GM12878 (cell line): ENCODE results near the gene SH2B2. TPM values are rescaled to one million over a fixed set of nuclear protein-coding genes. Genes with fewer than 3 reads are reported as not detected.
A peak's percentile ranks its signal among the peaks of the same experiment; 100 is the strongest.

ENCODE experiments used
- ATAC-seq: fragments of 200-7000 bp; cut with Tn5 transposase; 3 replicates; pipeline ENCODE4 v1.9.1; 2020; ENCODE audit warnings: mild to moderate bottlenecking, moderate library complexity
- BruUV-seq: library from RNA; stranded (reverse); fragments of 400-500 nt; replicated peaks from 2 replicates; lab custom pipeline; 2021; lab: Mats Ljungman, UMichigan
- CTCF ChIA-PET: fragments of 300-600 bp; sonication (Branson Sonifier 250); formaldehyde crosslinking; extraction: SDS; loops from one replicate; lab custom pipeline; 2021; ENCODE audit warnings: inconsistent platforms; lab: Yijun Ruan, JAX
- POLR2A ChIA-PET: fragments of 350-600 bp; formaldehyde crosslinking; extraction: SDS; loops from one replicate; lab custom pipeline; 2021; ENCODE audit warnings: inconsistent platforms; lab: Charles Lee
- RAD21 ChIA-PET: fragments of 300-600 bp; sonication (Branson Sonifier 250); formaldehyde crosslinking; loops from one replicate; lab custom pipeline; 2023; ENCODE audit warnings: antibody characterized with exemption; ENCODE audit not compliant: unreplicated experiment; lab: Charles Lee
- SMC1A ChIA-PET: fragments of 300-600 bp; sonication (Branson Sonifier 250); formaldehyde crosslinking; loops from one replicate; lab custom pipeline; 2023; ENCODE audit not compliant: unreplicated experiment, uncharacterized antibody; lab: Charles Lee
- DNase-seq: peaks from one replicate; pipeline ENCODE4 v3.0.0-alpha.2; 2011; ENCODE audit warnings: low read depth, low spot score
- FAIRE-seq: peaks from 3 replicates; lab custom pipeline; 2011; peaks lifted over from hg19 to GRCh38; lab: Jason Lieb, UNC
- H2AFZ ChIP-seq: 2 replicates; pipeline ENCODE4 v1.6.0; 2011; ENCODE audit warnings: low read depth, low read length, control low read depth; ENCODE audit not compliant: control insufficient read depth
- H3K27ac ChIP-seq: 2 replicates; pipeline ENCODE4 v1.5.1; 2011; ENCODE audit warnings: control low read depth; ENCODE audit not compliant: control insufficient read depth, insufficient read depth
- H3K27me3 ChIP-seq, 2 experiments: replicated peaks in 1 of 2; 2 replicates each; pipeline versions ENCODE4 v1.6.0 to v1.6.1; 2011; ENCODE audit warnings: low read length in 1 of 2; ENCODE audit not compliant: control insufficient read depth in 2 of 2, insufficient read depth in 2 of 2
- H3K36me3 ChIP-seq, 2 experiments: 2 replicates each; pipeline ENCODE4 v1.5.1; 2011; ENCODE audit warnings: low read length in 1 of 2; ENCODE audit not compliant: control insufficient read depth in 2 of 2, insufficient read depth in 2 of 2
- H3K4me1 ChIP-seq: 2 replicates; pipeline ENCODE4 v1.6.1; 2011; ENCODE audit warnings: mild to moderate bottlenecking, low read length, moderate library complexity, mixed read lengths; ENCODE audit not compliant: control insufficient read depth, insufficient read depth
- H3K4me2 ChIP-seq: 2 replicates; pipeline ENCODE4 v1.6.0; 2011; ENCODE audit warnings: control low read depth; ENCODE audit not compliant: control insufficient read depth, insufficient read depth
- H3K4me3 ChIP-seq: fragments of 200-600 bp; sonication (generic); 2 replicates; pipeline ENCODE4 v1.5.1; 2016
- H3K79me2 ChIP-seq: 2 replicates; pipeline ENCODE4 v1.6.0; 2011; ENCODE audit warnings: low read length; ENCODE audit not compliant: control insufficient read depth, insufficient read depth
- H3K9ac ChIP-seq: 2 replicates; pipeline ENCODE4 v1.8.0; 2011; ENCODE audit warnings: low read length, control low read depth, mixed read lengths; ENCODE audit not compliant: control insufficient read depth, insufficient read depth
- H3K9me3 ChIP-seq: replicated peaks from 3 replicates; pipeline ENCODE4 v1.5.1; 2011; ENCODE audit warnings: mild to moderate bottlenecking, low read length; ENCODE audit not compliant: control insufficient read depth, insufficient read depth
- H4K20me1 ChIP-seq: 2 replicates; pipeline ENCODE4 v1.6.0; 2011; ENCODE audit not compliant: control insufficient read depth, insufficient read depth
- CBX5 ChIP-seq: sonication (generic); IDR thresholded peaks from 2 replicates; pipeline ENCODE4 v1.6.1; 2016; ENCODE audit warnings: low read depth, moderate library complexity, mild to moderate bottlenecking, inconsistent platforms
- ETV6 ChIP-seq, 2 experiments: fragments of 450-650 bp in 1 of 2; IDR thresholded peaks in 1 of 2; conservative IDR thresholded peaks in 1 of 2; 2 replicates each; pipeline ENCODE4 v1.6.1; 2014; ENCODE audit warnings: antibody characterized with exemption in 1 of 2, borderline replicate concordance in 1 of 2, low read depth in 1 of 2, mild to moderate bottlenecking in 1 of 2, moderate library complexity in 1 of 2
- RAD21 ChIP-seq: IDR thresholded peaks from 2 replicates; pipeline ENCODE4 v1.6.1; 2011; ENCODE audit warnings: mild to moderate bottlenecking, low read depth, low read length, moderate library complexity; ENCODE audit not compliant: insufficient read depth
- SMC3 ChIP-seq: IDR thresholded peaks from 2 replicates; pipeline ENCODE4 v1.6.1; 2011; ENCODE audit warnings: low read length, improper control_type of control experiment, borderline replicate concordance
- TCF12 ChIP-seq: IDR thresholded peaks from 2 replicates; pipeline ENCODE4 v1.6.1; 2011; ENCODE audit warnings: low read depth, mild to moderate bottlenecking, low read length
- WGBS: methylation state at CpG from one replicate; pipeline ENCODE4 v1.1.6; 2016; ENCODE audit warnings: low lambda C conversion rate; ENCODE audit not compliant: insufficient replicate concordance, insufficient coverage; ENCODE audit errors: missing lambda C conversion rate; 5-methylcytosine and 5-hydroxymethylcytosine counted together
- in situ Hi-C: fragments of 300-500 bp; cut with MboI; formaldehyde crosslinking; loops from 9 replicates; pipeline ENCODE4 v1.14.3; 2018; ENCODE audit warnings: mixed read lengths
- intact Hi-C: fragments of 100-400 bp; cut with micrococcal nuclease; formaldehyde crosslinking; loops from one replicate; pipeline ENCODE4 v1.14.2; 2022; ENCODE audit not compliant: unreplicated experiment
- polyA plus RNA-seq, 11 experiments: library from polyadenylated mRNA; depleted of rRNA in 4 of 11; unstranded in 6 of 11; stranded (reverse) in 5 of 11; fragments of >200 nt; fragmentation: Nextera tagmentation in 4 of 11; fragmentation: Illumina TruSeq in 1 of 11; extraction: Ambion mirVana in 4 of 11; extraction: Trizol in 1 of 11; gene quantifications; 1 replicate in 1 of 11; 2 replicates in 10 of 11; pipeline versions ENCODE4 v1.2.1 to v1.2.3, GENCODE V29; 2011 to 2016; ENCODE audit warnings: inconsistent platforms in 2 of 11, missing spikeins in 2 of 11, low read depth in 1 of 11
- total RNA-seq, 4 experiments: library from RNA; depleted of rRNA in 3 of 4; stranded (reverse); fragments of >200 nt in 3 of 4; fragmentation: Illumina TruSeq in 1 of 4; extraction: Trizol in 1 of 4; gene quantifications; 2 replicates each; pipeline versions ENCODE4 v1.2.1 to v1.2.3, GENCODE V29; 2013 to 2021
- TF ChIP-seq, protein P1 (sequence below), 3 experiments: IDR thresholded peaks in 2 of 3; conservative IDR thresholded peaks in 1 of 3; 2 replicates each; pipeline ENCODE4 v1.5.1; 2011; ENCODE audit warnings: low read depth in 3 of 3, low read length in 3 of 3, mild to moderate bottlenecking in 3 of 3, control low read depth in 2 of 3, moderate library complexity in 2 of 3, inconsistent platforms in 1 of 3, mixed read lengths in 1 of 3; ENCODE audit not compliant: control insufficient read depth in 2 of 3, insufficient read depth in 1 of 3; ENCODE audit errors: extremely low read depth in 1 of 3

SH2B2 gene
- total and polyA plus RNA-seq, 10 of the 15 experiments (the other 5 are each of a cell fraction or from before 2014, with no cell fraction given) = 0.13 to 55.1 (median 7.4) TPM; not detected in 1

DNA sequence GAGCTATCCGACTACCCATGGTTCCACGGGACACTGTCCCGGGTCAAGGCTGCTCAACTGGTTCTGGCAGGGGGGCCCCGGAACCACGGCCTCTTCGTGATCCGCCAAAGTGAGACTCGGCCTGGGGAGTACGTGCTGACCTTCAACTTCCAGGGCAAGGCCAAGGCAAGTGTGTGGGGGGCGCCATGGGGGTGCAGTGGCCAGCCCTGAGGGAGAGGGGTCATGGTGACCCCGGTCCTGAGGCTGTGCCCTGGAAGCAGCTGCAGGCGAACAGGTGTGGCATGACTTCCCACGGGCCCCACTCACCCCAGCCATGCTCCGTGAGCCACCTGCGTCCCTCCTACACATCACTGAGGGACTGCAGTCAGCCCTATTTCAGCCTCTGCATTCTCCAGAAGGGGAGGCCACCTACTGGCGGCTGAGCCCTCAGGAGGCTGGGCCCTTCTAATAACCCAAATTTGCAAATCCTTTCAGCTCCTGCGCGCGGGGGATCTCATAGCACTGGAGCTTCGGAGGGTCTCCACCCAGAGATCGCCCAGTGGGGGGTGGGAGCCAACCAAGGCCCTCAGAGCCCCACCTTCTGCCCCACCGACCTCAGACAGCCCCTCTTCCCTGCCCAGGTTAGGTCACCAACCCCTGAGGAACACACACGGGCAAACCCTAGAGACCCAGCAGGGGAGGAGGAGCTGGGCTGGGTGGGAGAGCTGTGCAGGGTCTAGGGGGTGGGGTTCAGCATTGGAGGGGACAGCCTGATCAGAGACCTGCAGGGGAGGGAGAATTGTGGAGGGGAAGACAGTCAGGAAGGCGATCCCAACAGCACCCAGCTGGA, 30.8 kb downstream of the SH2B2 start:
- Histone ChIP-seq H2AFZ (no peak overlapping the region), H3K79me2 (no peaks in the 10 kb centered on the region), H3K36me3 (peaks cover 16 to 31% of the 10 kb centered on the region in 2 experiments), H3K9me3 (no peaks in the 10 kb centered on the region), H4K20me1 (no peaks in the 10 kb centered on the region; the same call in 1 of the 2 replicates), H3K4me2 (no peak overlapping the region), H3K27ac (no peak overlapping the region), H3K4me3 (no peak overlapping the region), H3K9ac (no peak overlapping the region), H3K27me3 (no peaks in the 10 kb centered on the region), H3K4me1 (no peaks in the 10 kb centered on the region)
- FAIRE-seq (no peak), ATAC-seq (peak; percentile 69), DNase-seq (no peak)
- 83% methylated on average over 24 of the region's 24 CpGs for WGBS
- ChIA-PET POLR2A (interaction anchor here (0.6 kb wide), 1 partner anchor 1192 kb away, joined by 3 read pairs; no protein-coding TSS in a partner anchor), RAD21 (interaction anchor here (1.0 kb wide), 1 partner anchor 28 kb away, joined by 3 read pairs; no protein-coding TSS in a partner anchor), CTCF (interaction anchor here (1.2 to 2.2 kb wide), 2 partner anchors 15 to 38 kb away, joined by 3 to 8 read pairs; no protein-coding TSS in a partner anchor), SMC1A (no interaction called here)
- intact Hi-C loops = no loop called here
- in situ Hi-C loops = no loop called here
- BruUV-seq = no TSS peak
- peak; percentile 43; the same call in 1 of the 2 replicates for TF ChIP-seq RAD21
- peak; percentile 17; the same call in 1 of the 2 replicates for TF ChIP-seq SMC3
- TF ChIP-seq, protein P1, sequence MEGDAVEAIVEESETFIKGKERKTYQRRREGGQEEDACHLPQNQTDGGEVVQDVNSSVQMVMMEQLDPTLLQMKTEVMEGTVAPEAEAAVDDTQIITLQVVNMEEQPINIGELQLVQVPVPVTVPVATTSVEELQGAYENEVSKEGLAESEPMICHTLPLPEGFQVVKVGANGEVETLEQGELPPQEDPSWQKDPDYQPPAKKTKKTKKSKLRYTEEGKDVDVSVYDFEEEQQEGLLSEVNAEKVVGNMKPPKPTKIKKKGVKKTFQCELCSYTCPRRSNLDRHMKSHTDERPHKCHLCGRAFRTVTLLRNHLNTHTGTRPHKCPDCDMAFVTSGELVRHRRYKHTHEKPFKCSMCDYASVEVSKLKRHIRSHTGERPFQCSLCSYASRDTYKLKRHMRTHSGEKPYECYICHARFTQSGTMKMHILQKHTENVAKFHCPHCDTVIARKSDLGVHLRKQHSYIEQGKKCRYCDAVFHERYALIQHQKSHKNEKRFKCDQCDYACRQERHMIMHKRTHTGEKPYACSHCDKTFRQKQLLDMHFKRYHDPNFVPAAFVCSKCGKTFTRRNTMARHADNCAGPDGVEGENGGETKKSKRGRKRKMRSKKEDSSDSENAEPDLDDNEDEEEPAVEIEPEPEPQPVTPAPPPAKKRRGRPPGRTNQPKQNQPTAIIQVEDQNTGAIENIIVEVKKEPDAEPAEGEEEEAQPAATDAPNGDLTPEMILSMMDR (IDR thresholded peaks at IDR 0.05 in 2 of 3, conservative IDR thresholded peaks at IDR 0.05 in 1 of 3; ENCODE audit: control insufficient read depth in 2 of 3, extremely low read depth in 1 of 3, insufficient read depth in 1 of 3, low read depth in 3 of 3, low read length in 3 of 3) = peak; percentile 10 to 25 (median 23); a peak in 2 of 6 replicates
- no peak for TF ChIP-seq ETV6 (conservative IDR thresholded peaks at IDR 0.05 in 1 of 2, IDR thresholded peaks at IDR 0.05 in 1 of 2; ENCODE audit: borderline replicate concordance in 1 of 2, low read depth in 1 of 2)
- TF ChIP-seq TCF12 = 0 out of 2 replicates have a peak, but pooled peaks have one; percentile 31
- TF ChIP-seq CBX5 = no peak
